HG03103 (cell line): ENCODE measurements around the gene TCEA2.

Experiments used
- ATAC-seq: cut with Tn5 transposase; IDR thresholded peaks from one replicate; pipeline ENCODE4 v1.9.1; 2021; ENCODE audit warnings: low read depth; ENCODE audit not compliant: unreplicated experiment

The TCEA2 gene

DNA sequence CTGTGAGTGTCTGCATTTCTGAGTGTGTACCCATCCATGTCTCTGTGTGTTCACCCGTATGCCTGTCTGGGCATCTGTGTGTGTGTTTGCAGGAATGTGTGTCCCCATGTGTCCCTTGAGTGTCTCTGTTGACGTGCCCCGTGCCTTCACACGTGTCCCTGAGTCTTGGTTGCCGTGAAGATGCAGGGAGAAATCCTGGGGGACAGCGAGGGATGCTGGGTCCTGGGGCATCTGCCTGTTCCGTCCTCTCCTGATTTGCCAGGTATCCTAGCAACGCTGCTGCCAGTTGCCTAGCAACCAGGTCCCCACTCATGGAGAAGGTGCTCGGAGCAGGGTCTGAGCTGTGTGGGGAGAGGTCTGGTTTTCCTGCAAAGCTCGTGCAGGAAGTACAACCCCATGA, 27.2 kb downstream of the TCEA2 start:
- no peak for ATAC-seq

DNA sequence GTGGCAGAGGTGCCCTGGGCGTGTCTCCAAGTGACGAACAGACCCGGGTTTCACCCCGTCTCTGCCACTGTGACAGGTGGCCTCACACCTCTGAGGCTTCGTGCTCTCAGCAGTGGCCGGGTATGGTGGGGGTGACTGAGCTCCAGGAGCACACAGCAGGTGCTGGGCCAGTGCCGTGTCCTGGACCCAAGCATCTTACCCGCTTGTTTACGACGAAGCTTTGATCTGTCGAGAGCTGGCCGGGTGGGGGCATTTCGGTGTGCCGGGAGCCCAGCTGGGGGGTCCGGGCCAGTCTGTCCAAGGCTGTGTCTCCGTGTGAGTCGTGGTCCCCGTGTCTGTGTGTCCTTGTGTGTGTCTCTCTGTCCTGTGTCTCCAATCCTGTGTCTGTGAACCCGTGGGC, 28.3 kb downstream of the TCEA2 start:
- ATAC-seq = no peak

DNA sequence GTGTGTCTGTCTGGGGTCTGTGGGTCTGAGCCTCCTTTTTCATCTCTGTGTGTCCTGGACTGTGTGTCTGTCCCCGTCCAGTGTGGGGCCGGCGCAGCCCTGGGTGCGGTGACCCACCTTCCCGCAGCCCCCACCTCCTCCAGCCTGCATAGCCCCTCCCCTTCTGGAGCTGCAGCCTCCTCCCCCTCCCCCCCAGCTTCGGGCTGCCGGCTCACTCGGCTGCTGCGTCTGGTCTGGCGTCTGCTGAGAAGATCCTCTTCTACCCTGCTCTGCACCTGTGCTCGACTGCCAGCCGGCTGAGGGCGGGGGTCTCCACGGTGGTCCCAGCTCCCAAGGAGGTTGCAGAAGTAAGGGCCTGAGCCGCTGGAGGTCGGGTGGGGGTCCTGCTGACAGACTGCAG, 28.8 kb downstream of the TCEA2 start:
- no peak for ATAC-seq

- ATAC-seq = no peak
These were observed 29.4 kb downstream of the TCEA2 start for GRCh38 chr20:64092258-64093012.

GRCh38 chr20:64093013-64093503, 30.1 kb downstream of the TCEA2 start:
- ATAC-seq = no peak

DNA sequence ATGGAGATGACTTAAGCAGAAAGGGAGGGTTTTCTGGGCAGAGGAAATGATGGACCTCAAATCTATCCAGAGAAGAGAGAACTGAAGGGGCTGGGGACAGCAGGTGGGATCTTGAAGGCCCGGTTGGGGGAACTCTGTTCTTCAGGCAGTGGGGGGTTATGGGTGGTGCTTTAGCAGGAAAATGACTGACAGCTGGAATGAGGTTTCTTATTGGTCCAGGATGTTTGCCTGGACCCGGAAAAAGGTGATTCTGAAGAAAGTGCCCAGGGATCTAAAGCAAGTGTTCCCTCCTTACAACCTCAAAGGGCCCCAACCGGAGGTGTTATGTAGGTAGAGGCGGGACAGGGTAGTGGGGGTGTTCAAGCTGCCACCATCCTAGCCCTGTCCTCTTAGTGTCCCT, 32.5 kb downstream of the TCEA2 start:
- ATAC-seq = no peak

DNA sequence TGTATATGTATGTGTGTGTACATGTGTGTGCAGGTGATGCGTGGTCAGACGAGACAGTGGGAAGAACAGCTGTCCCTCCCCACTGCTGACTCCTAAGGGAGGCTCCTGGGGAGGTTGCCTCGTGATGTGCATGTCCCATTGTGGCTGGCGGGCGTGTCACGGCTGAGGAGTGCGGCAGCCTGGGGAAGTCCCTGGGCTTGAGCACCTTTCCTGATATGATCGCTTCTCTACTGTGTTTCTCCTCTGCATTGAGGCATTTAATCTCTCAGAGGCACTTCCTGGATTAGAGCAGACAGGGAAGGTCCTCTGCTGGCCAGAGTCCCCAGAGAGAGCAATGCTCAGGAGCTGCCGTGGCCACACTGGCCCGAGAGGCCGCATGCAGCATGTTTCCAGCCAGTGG, 32.9 kb downstream of the TCEA2 start:
- no peak for ATAC-seq

DNA sequence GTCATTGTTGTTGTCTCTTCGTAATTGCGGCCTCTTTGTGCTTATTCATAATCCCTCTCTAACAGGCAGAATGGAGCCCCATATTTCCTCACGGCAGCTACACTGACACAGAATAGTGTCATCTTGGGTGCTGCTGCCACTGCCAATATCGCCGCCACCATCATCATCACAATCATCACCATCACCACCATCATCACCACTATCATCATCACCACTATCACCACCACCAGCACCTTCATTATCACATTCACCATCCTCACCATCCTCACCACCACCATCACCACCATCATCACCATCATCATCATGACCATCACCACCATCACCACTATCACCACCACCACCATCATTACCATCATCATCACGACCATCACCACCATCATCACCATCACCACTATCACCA, 33.5 kb downstream of the TCEA2 start:
- no peak for ATAC-seq

DNA sequence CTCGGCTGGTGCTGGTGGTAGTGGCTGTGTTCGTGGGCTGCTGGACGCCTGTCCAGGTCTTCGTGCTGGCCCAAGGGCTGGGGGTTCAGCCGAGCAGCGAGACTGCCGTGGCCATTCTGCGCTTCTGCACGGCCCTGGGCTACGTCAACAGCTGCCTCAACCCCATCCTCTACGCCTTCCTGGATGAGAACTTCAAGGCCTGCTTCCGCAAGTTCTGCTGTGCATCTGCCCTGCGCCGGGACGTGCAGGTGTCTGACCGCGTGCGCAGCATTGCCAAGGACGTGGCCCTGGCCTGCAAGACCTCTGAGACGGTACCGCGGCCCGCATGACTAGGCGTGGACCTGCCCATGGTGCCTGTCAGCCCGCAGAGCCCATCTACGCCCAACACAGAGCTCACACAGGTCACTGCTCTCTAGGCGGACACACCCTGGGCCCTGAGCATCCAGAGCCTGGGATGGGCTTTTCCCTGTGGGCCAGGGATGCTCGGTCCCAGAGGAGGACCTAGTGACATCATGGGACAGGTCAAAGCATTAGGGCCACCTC, 35.5 kb downstream of the TCEA2 start:
- ATAC-seq = no peak

DNA sequence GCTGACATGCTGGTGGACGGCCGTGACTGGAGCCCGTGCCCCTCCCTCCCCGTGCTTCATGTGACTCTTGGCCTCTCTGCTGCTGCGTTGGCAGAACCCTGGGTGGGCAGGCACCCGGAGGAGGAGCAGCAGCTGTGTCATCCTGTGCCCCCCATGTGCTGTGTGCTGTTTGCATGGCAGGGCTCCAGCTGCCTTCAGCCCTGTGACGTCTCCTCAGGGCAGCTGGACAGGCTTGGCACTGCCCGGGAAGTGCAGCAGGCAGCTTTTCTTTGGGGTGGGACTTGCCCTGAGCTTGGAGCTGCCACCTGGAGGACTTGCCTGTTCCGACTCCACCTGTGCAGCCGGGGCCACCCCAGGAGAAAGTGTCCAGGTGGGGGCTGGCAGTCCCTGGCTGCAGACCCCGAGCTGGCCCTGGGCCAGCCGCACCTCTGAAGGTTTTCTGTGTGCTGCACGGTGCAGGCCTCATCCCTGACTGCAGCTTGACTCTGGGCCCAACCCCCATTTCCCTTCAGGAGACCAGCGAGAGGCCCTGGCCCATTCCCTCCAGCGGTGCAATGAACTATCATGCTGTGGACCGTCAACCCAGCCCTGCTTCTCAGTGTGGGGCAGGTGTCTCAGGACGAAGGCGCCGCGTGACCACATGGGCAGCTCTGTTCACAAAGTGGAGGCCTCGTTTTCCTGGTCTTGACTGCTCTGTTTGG, 36.2 kb downstream of the TCEA2 start:
- no peak for ATAC-seq

- no peak for ATAC-seq
These were observed 37.0 kb downstream of the TCEA2 start for GRCh38 chr20:64099880-64100565.

DNA sequence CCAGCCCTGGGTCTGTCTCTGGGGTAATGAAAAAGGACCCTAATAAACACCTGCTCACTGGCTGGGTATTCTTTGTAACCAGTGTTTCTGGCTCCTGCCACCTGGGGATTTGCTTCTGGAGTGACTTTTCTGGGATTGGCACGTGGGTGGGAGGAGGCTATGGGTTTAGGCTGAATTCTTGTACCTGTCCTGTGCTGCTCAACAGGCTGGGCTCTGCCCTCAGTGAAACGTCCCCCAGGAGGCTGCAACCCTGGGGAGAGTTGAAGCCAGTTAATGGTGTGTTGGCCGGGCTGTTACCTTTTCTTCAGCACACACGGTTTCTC, 37.5 kb downstream of the TCEA2 start:
- no peak for ATAC-seq

GRCh38 chr20:64100946-64101688, 38.1 kb downstream of the TCEA2 start:
- ATAC-seq = no peak

- ATAC-seq = no peak
These were observed 39.0 kb downstream of the TCEA2 start for GRCh38 chr20:64101731-64102621.

DNA sequence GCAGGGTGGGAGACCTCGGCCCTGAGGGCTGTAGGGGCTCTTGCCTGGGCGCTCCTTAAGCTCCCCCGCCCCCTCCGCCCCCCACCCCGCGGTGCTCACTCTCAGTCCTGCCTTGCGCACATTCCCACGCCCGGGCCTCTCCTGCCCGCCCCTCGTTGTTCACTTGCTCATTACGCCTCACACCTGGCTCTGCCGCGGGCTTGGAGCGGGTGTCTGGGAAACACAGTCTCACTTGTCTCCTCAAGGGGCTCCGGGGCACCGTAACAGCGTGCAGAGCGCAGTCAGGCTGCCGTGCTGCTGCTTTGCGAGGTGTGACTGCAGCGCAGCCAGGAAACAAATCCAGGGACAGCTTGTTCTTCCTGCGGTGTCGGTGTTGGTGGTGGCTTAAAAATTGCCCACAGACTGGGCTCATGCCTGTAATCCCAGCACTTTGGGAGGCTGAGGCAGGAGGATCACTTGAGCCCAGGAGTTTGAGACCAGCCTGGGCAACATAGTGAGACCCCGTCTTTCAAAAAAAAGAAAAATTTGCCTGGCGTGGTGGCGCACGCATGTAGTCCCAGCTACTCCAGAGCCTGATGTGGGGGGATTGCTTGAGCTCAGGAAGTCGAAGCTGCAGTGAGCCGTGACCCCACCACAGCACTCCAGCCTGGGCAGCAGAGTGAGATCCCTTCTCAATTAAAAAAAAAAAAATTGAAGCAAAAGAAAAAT, 39.8 kb downstream of the TCEA2 start:
- no peak for ATAC-seq

DNA sequence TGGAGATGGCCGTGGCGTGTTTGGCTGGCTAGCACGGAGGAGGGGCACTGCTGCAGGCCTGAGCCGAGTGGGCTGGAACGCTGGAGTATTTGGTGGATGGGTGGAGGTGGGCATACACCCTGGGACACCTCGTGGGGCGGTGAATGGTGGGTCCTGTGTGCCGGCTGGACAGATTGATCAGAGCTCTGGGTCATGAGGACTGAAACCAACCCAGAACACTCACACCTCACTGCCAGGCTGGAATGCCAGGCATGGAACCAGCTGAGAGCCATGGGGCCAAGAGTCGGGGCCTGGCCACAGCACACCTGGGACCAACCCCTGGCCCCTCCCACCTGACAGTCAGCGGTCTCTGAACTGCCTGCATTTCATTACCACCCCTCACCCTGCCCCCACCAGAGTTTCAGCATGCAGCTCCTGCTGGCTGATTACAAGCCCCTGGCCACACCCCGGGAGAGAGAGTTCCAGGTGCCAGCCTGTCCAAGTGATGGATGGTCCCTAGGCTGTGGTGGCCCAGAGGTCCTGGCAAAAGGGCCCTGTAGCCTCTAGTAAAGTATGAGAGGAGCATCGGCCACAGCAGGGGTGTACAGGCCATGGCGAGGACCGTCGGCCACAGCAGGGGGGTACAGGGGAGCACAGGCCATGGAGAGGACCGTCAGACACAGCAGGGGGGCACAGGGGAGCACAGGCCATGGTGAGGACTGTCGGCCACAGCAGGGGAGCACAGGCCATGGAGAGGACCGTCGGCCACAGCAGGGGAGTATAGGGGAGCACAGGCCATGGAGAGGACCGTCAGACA, 41.1 kb downstream of the TCEA2 start:
- ATAC-seq = no peak

GRCh38 chr20:64104667-64105451, 41.9 kb downstream of the TCEA2 start:
- ATAC-seq = no peak
